H9 (cell line): Measurements from ENCODE around the gene MBD5. TPM values are rescaled to one million over a fixed set of nuclear protein-coding genes. Genes with fewer than 3 reads are reported as not detected.

Experiments
- DNase-seq: peaks from one replicate; pipeline ENCODE4 v3.0.0-alpha.2; 2017
- H2AFZ ChIP-seq: one replicate; pipeline ENCODE4 v1.6.1; 2013; ENCODE audit warnings: mild to moderate bottlenecking, low read length, control low read depth, moderate library complexity
- H2AK5ac ChIP-seq: 2 replicates; pipeline ENCODE4 v1.6.1; 2013; ENCODE audit warnings: low read length, control low read depth, mixed read lengths; ENCODE audit not compliant: insufficient read length
- H2BK120ac ChIP-seq: one replicate; pipeline ENCODE4 v1.6.1; 2013; ENCODE audit warnings: low read depth, mild to moderate bottlenecking, low read length, control low read depth, inconsistent platforms; ENCODE audit not compliant: poor library complexity, severe bottlenecking
- H2BK12ac ChIP-seq: 2 replicates; pipeline ENCODE4 v1.6.1; 2013; ENCODE audit warnings: low read length, control low read depth, mixed read lengths, low read depth; ENCODE audit not compliant: insufficient read length
- H2BK15ac ChIP-seq: 2 replicates; pipeline ENCODE4 v1.6.1; 2013; ENCODE audit warnings: low read depth, low read length, control low read depth
- H2BK20ac ChIP-seq: one replicate; pipeline ENCODE4 v1.6.1; 2013; ENCODE audit warnings: low read depth, mild to moderate bottlenecking, low read length, control low read depth, inconsistent platforms; ENCODE audit not compliant: poor library complexity, severe bottlenecking
- H2BK5ac ChIP-seq: 2 replicates; pipeline ENCODE4 v1.6.1; 2013; ENCODE audit warnings: low read length, control low read depth, mixed read lengths; ENCODE audit not compliant: insufficient read length
- H3K14ac ChIP-seq: 2 replicates; pipeline ENCODE4 v1.6.1; 2013; ENCODE audit warnings: low read length, control low read depth; ENCODE audit not compliant: insufficient read depth
- H3K18ac ChIP-seq: 2 replicates; pipeline ENCODE4 v1.6.1; 2013; ENCODE audit warnings: low read depth, mild to moderate bottlenecking, mixed read lengths, low read length, control low read depth; ENCODE audit not compliant: insufficient read length
- H3K23ac ChIP-seq: 2 replicates; pipeline ENCODE4 v1.6.1; 2013; ENCODE audit warnings: low read length, control low read depth, mixed read lengths, low read depth; ENCODE audit not compliant: insufficient read length
- H3K23me2 ChIP-seq: 2 replicates; pipeline ENCODE4 v1.6.1; 2013; ENCODE audit warnings: low read depth, mild to moderate bottlenecking, mixed read lengths, low read length, control low read depth; ENCODE audit not compliant: insufficient read length, poor library complexity, severe bottlenecking
- H3K27ac ChIP-seq: 2 replicates; pipeline ENCODE4 v1.5.1; 2013; ENCODE audit warnings: low read length, control low read depth, mixed read lengths, low read depth; ENCODE audit not compliant: insufficient read length
- H3K27me3 ChIP-seq: 2 replicates; pipeline ENCODE4 v1.6.1; 2013; ENCODE audit warnings: low read length, control low read depth, inconsistent platforms; ENCODE audit not compliant: insufficient read depth
- H3K4ac ChIP-seq: 2 replicates; pipeline ENCODE4 v1.6.1; 2013; ENCODE audit warnings: low read depth, mild to moderate bottlenecking, control low read depth, inconsistent platforms, low read length, moderate library complexity
- H3K4me1 ChIP-seq: 2 replicates; pipeline ENCODE4 v1.6.1; 2013; ENCODE audit warnings: low read length, control low read depth, inconsistent platforms; ENCODE audit not compliant: insufficient read depth
- H3K4me2 ChIP-seq: 2 replicates; pipeline ENCODE4 v1.6.1; 2013; ENCODE audit warnings: low read length, control low read depth, mixed read lengths; ENCODE audit not compliant: insufficient read length, insufficient read depth
- H3K56ac ChIP-seq: 2 replicates; pipeline ENCODE4 v1.6.1; 2013; ENCODE audit warnings: low read depth, mild to moderate bottlenecking, mixed read lengths, low read length, control low read depth; ENCODE audit not compliant: insufficient read length
- H3K79me1 ChIP-seq: 2 replicates; pipeline ENCODE4 v1.6.1; 2013; ENCODE audit warnings: low read depth, mild to moderate bottlenecking, moderate library complexity, low read length, control low read depth, inconsistent platforms; ENCODE audit not compliant: insufficient read depth, poor library complexity, severe bottlenecking
- H3K79me2 ChIP-seq: 2 replicates; pipeline ENCODE4 v1.6.1; 2013; ENCODE audit warnings: low read length, control low read depth, inconsistent platforms; ENCODE audit not compliant: insufficient read depth
- H3K9ac ChIP-seq: 2 replicates; pipeline ENCODE4 v1.6.1; 2013; ENCODE audit warnings: low read length, control low read depth, mixed read lengths; ENCODE audit not compliant: insufficient read length; ENCODE audit errors: extremely low read depth
- H3K9me3 ChIP-seq: one replicate; pipeline ENCODE4 v1.6.1; 2013; ENCODE audit warnings: low read depth, low read length, inconsistent platforms; ENCODE audit not compliant: control insufficient read depth
- H3T11ph ChIP-seq: one replicate; pipeline ENCODE4 v1.6.1; 2013; ENCODE audit warnings: mild to moderate bottlenecking, low read length, control low read depth, inconsistent platforms
- H4K20me1 ChIP-seq: one replicate; pipeline ENCODE4 v1.6.1; 2013; ENCODE audit not compliant: control insufficient read depth, insufficient read length, insufficient read depth
- H4K5ac ChIP-seq: 2 replicates; pipeline ENCODE4 v1.6.1; 2013; ENCODE audit warnings: low read depth, mild to moderate bottlenecking, mixed read lengths, low read length, control low read depth; ENCODE audit not compliant: insufficient read length
- H4K8ac ChIP-seq: replicated peaks from 2 replicates; pipeline ENCODE4 v1.6.1; 2013; ENCODE audit warnings: low read length, control low read depth, mixed read lengths, low read depth; ENCODE audit not compliant: insufficient read length
- H4K91ac ChIP-seq: 2 replicates; pipeline ENCODE4 v1.6.1; 2013; ENCODE audit warnings: low read depth, mild to moderate bottlenecking, moderate library complexity, mixed read lengths, low read length, control low read depth; ENCODE audit not compliant: insufficient read length
- H3K27ac Mint-ChIP-seq, 3 experiments: 2 replicates in 2 of 3; 3 replicates in 1 of 3; pipeline ENCODE4 v1.8.0; 2020 to 2021; ENCODE audit warnings: mixed read lengths in 3 of 3, mild to moderate bottlenecking in 1 of 3, moderate library complexity in 1 of 3
- H3K27me3 Mint-ChIP-seq: 2 replicates; pipeline ENCODE4 v1.8.0; 2021; ENCODE audit warnings: low read depth, mild to moderate bottlenecking, moderate library complexity, mixed read lengths
- H3K36me3 Mint-ChIP-seq, 3 experiments: 2 replicates in 2 of 3; 3 replicates in 1 of 3; pipeline ENCODE4 v1.8.0; 2020 to 2021; ENCODE audit warnings: low read depth in 3 of 3, mixed read lengths in 3 of 3; ENCODE audit not compliant: insufficient read depth in 1 of 3
- H3K4me1 Mint-ChIP-seq, 2 experiments: 2 replicates each; pipeline ENCODE4 v1.8.0; 2020; ENCODE audit warnings: mixed read lengths in 2 of 2
- H3K4me3 Mint-ChIP-seq, 2 experiments: 2 replicates in 1 of 2; 3 replicates in 1 of 2; pipeline ENCODE4 v1.8.0; 2020 to 2021; ENCODE audit warnings: mild to moderate bottlenecking in 2 of 2, mixed read lengths in 2 of 2, moderate library complexity in 1 of 2
- H3K9me3 Mint-ChIP-seq, 2 experiments: 2 replicates in 1 of 2; 3 replicates in 1 of 2; pipeline ENCODE4 v1.8.0; 2020; ENCODE audit warnings: mild to moderate bottlenecking in 2 of 2, mixed read lengths in 2 of 2, moderate library complexity in 1 of 2
- CTCF ChIP-seq: fragments of 200-600 bp; sonication (generic); conservative IDR thresholded peaks from 3 replicates; pipeline ENCODE4 v1.8.0; 2021; ENCODE audit warnings: antibody characterized with exemption, mild to moderate bottlenecking
- WGBS: extraction: QIAGEN DNeasy Blood & Tissue Kit; methylation state at CpG from one replicate; pipeline ENCODE4 v1.1.7; 2013; ENCODE audit warnings: missing lambda C conversion rate, low lambda C conversion rate, mixed read lengths; ENCODE audit not compliant: insufficient read length; ENCODE audit errors: extremely low coverage; 5-methylcytosine and 5-hydroxymethylcytosine counted together
- total RNA-seq: library from RNA; stranded (reverse); gene quantifications from 2 replicates; pipeline ENCODE4 v1.2.1, GENCODE V29; 2021

MBD5 gene
- total RNA-seq, 1 experiment from 2014 or later, result 23.1 TPM

GRCh38 chr2:148065936-148066335 is 45.0 kb downstream of the MBD5 start:
- TF ChIP-seq CTCF, result no peak
- Histone ChIP-seq H2AFZ (no peak overlapping the region), H2BK5ac (no peak overlapping the region), H3K23me2 (no peaks in the 10 kb centered on the region), H4K91ac (no peak overlapping the region), H3K23ac (no peak overlapping the region), H3K27me3 (no peaks in the 10 kb centered on the region), H3K27ac (no peak overlapping the region), H3K79me2 (peaks cover 2% of the 10 kb centered on the region; the same call in 1 of the 2 replicates), H3K18ac (no peak overlapping the region), H3K4me2 (no peak overlapping the region), H2BK12ac (no peak overlapping the region), H3T11ph (no peak overlapping the region), H3K4ac (no peak overlapping the region), H2BK20ac (no peak overlapping the region), H3K9me3 (no peaks in the 10 kb centered on the region), H2AK5ac (no peak overlapping the region), H3K9ac (no peak overlapping the region), H3K14ac (no peak overlapping the region), H4K5ac (no peak overlapping the region), H4K8ac (no peak overlapping the region), H3K4me1 (no peaks in the 10 kb centered on the region), H3K79me1 (no peaks in the 10 kb centered on the region), H4K20me1 (no peaks in the 10 kb centered on the region), H3K56ac (no peak overlapping the region), H2BK120ac (no peak overlapping the region), H2BK15ac (no peak overlapping the region)
- Mint-ChIP-seq H3K27me3 (no peaks in the 10 kb centered on the region), H3K4me3 (no peak overlapping the region), H3K4me1 (no peaks in the 10 kb centered on the region), H3K36me3 (no peaks in the 10 kb centered on the region), H3K27ac (no peak overlapping the region), H3K9me3 (no peaks in the 10 kb centered on the region; a peak in 1 of 5 replicates)
- no peak for DNase-seq
- WGBS, result no CpG with 5 or more reads among the region's 6 CpGs
